ENCODE results near the gene FMNL1. TPM values are rescaled to one million over a fixed set of nuclear protein-coding genes. Genes with fewer than 3 reads are reported as not detected.

FMNL1 gene
- polyA plus RNA-seq, 1 donor (not counting 4 experiments of a cell fraction or from before 2014, with no cell fraction given) = 0.46 TPM

- H3K9me1 ChIP-seq (ENCODE audit: control insufficient read depth, extremely low read depth, insufficient read depth, low read length) = no peaks in the 10 kb centered on the region
- H3K9me3 ChIP-seq (ENCODE audit: control insufficient read depth, low read depth, low read length) = no peaks in the 10 kb centered on the region
- FAIRE-seq (no peak), DNase-seq (ENCODE audit: low read depth, low spot score) (no peak)
- H2AFZ ChIP-seq (ENCODE audit: control insufficient read depth, low read length) = no peak overlapping the region
- H3K27ac ChIP-seq (ENCODE audit: control insufficient read depth, insufficient read depth, low read length) = no peak overlapping the region
- H3K79me2 ChIP-seq (ENCODE audit: control insufficient read depth, insufficient read depth, low read length) = no peaks in the 10 kb centered on the region
- H3K4me1 ChIP-seq (ENCODE audit: control insufficient read depth, extremely low read depth, insufficient read depth, low read length) = peaks cover 23% of the 10 kb centered on the region
- H3K36me3 ChIP-seq (ENCODE audit: control insufficient read depth in 2 of 2, extremely low read depth in 1 of 2, insufficient read depth in 2 of 2, low read length in 2 of 2) = no peaks in the 10 kb centered on the region
- no peaks in the 10 kb centered on the region for H4K20me1 ChIP-seq (ENCODE audit: control insufficient read depth, extremely low read depth, insufficient read depth, low read length)
- H3K9ac ChIP-seq (ENCODE audit: control insufficient read depth, extremely low read depth, insufficient read depth, low read length) = no peak overlapping the region
- peaks cover 9% of the 10 kb centered on the region for H3K27me3 ChIP-seq (ENCODE audit: control insufficient read depth, extremely low read depth, insufficient read depth, low read length)
- no peak overlapping the region for H3K4me3 ChIP-seq (ENCODE audit: control insufficient read depth in 2 of 3, extremely low read depth in 1 of 3, insufficient read depth in 2 of 3, low read depth in 1 of 3, low read length in 3 of 3)
- dilution Hi-C loops (cut with MboI; ENCODE audit: extremely low pct_ligation_motif_present, low sequenced_read_pairs) = no loop called here
- TF ChIP-seq CTCF (optimal IDR thresholded peaks at IDR 0.05 in 1 of 3, IDR thresholded peaks at IDR 0.05 in 1 of 3, conservative IDR thresholded peaks at IDR 0.05 in 1 of 3; ENCODE audit: extremely low read depth in 1 of 3, insufficient read depth in 2 of 3, low read length in 3 of 3) (peak in 2 of 3 experiments; percentile 7 to 33), EZH2 (IDR thresholded peaks at IDR 0.05; ENCODE audit: low read length) (no peak)
- H3K4me2 ChIP-seq (ENCODE audit: control insufficient read depth, extremely low read depth, insufficient read depth, low read depth, low read length) = no peak overlapping the region
Measured at GRCh38 chr17:45231481-45232116, 9.9 kb downstream of the FMNL1 start.

- no peak overlapping the region for H2AFZ ChIP-seq (ENCODE audit: control insufficient read depth, low read length)
- no peak for TF ChIP-seq EZH2 (IDR thresholded peaks at IDR 0.05; ENCODE audit: low read length)
- H3K4me2 ChIP-seq (ENCODE audit: control insufficient read depth, extremely low read depth, insufficient read depth, low read depth, low read length) = no peak overlapping the region
- no peaks in the 10 kb centered on the region for H4K20me1 ChIP-seq (ENCODE audit: control insufficient read depth, extremely low read depth, insufficient read depth, low read length)
- no peak for DNase-seq (ENCODE audit: low read depth, low spot score)
- no peak overlapping the region for H3K4me3 ChIP-seq (ENCODE audit: control insufficient read depth in 2 of 3, extremely low read depth in 1 of 3, insufficient read depth in 2 of 3, low read depth in 1 of 3, low read length in 3 of 3)
- H3K36me3 ChIP-seq (ENCODE audit: control insufficient read depth in 2 of 2, extremely low read depth in 1 of 2, insufficient read depth in 2 of 2, low read length in 2 of 2) = no peaks in the 10 kb centered on the region
- H3K9me3 ChIP-seq (ENCODE audit: control insufficient read depth, low read depth, low read length) = no peaks in the 10 kb centered on the region
- H3K27ac ChIP-seq (ENCODE audit: control insufficient read depth, insufficient read depth, low read length) = no peak overlapping the region
- peaks cover 20% of the 10 kb centered on the region for H3K4me1 ChIP-seq (ENCODE audit: control insufficient read depth, extremely low read depth, insufficient read depth, low read length)
- dilution Hi-C loops (cut with MboI; ENCODE audit: extremely low pct_ligation_motif_present, low sequenced_read_pairs) = no loop called here
- no peak for FAIRE-seq
- H3K27me3 ChIP-seq (ENCODE audit: control insufficient read depth, extremely low read depth, insufficient read depth, low read length) = peaks cover 9% of the 10 kb centered on the region
- no peak overlapping the region for H3K9ac ChIP-seq (ENCODE audit: control insufficient read depth, extremely low read depth, insufficient read depth, low read length)
- no peaks in the 10 kb centered on the region for H3K9me1 ChIP-seq (ENCODE audit: control insufficient read depth, extremely low read depth, insufficient read depth, low read length)
- no peaks in the 10 kb centered on the region for H3K79me2 ChIP-seq (ENCODE audit: control insufficient read depth, insufficient read depth, low read length)
Measured at GRCh38 chr17:45232514-45233422, 11.1 kb downstream of the FMNL1 start.
